NCI-H146 (cell line): ENCODE data around the gene HSPG2.
"Not testable (repeated sequence)": the region's sequence is repeated elsewhere in the genome, so short reads cannot be mapped to it uniquely, and the experiment has no call there.

ENCODE experiments used
- DNase-seq: peaks from one replicate; lab custom pipeline; 2025; lab: John Stamatoyannopoulos, UW

Gene HSPG2

DNA sequence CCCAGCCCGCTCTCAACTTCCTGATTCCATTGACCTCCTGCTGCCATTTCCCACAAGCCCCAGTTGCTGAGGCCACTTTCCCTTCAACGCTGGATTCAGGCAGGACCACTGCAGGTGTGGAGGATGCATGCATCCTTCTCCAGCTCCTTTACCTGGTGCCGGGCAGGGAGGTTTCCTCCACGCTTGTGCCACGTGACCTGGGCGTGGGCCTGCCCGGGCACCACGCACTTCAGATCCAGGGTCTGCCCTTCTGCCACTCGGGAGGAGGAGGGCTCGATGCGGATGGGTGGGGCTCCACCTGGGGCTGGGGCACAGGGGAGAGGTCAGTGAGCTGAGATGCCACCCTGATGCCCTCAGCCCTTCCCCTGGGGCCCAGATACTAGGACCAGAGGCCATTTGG is 93.1 kb downstream of the HSPG2 start:
- DNase-seq: no peak

DNA sequence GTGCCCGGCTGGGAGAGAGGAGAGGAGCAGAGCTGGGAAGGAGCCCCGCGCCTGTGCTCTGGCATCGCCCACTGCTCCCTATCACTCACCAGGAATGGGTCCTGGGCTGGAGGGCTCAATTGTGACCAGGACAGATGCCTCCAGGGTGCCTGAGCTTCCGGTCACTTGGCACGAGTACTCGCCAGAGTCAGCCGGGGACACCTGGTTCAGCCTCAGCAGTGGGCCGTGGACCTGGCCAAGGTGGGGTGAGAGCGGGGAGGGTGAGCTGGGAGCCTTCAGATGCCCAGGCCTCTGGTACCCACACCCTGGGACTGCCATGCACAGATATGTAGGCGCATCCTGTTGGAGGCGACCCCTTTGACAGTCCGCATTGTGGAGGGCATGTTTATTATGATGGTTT is 93.9 kb downstream of the HSPG2 start:
- no peak for DNase-seq

GRCh38 chr1:21842606-21843162 is 94.4 kb downstream of the HSPG2 start:
- no peak for DNase-seq

DNA sequence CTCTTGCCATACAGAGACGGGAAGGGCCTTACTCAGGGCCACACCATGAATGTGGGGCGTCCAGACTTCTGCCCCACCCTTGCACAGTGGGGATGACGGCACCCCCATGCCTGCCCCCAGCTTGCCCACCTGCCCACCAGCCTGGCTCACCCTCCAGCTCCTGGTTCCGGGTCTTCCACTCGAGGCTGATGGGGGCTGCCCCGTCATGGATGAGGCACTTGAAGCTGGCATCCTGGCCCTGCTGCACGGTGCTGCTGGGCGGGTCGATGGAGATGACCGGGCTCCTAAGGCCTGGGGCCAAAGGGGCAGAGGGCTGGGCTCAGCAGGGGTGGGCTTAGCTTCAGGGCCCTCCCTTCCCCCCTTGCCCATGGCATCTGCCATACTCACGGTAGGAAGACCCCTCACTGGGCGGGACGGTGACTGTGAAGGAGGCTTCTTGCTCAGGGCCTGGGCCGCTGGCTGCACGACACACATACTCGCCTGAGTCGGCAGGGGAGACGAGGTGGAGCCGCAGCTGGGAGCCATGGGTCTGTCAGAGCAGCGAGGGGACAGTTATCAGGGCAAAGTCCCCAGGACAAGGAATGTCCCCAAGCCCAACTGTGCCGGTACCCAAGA is 95.2 kb downstream of the HSPG2 start:
- DNase-seq: no peak

- no peak for DNase-seq
Measured at GRCh38 chr1:21840981-21841380, 96.1 kb downstream of the HSPG2 start.

DNA sequence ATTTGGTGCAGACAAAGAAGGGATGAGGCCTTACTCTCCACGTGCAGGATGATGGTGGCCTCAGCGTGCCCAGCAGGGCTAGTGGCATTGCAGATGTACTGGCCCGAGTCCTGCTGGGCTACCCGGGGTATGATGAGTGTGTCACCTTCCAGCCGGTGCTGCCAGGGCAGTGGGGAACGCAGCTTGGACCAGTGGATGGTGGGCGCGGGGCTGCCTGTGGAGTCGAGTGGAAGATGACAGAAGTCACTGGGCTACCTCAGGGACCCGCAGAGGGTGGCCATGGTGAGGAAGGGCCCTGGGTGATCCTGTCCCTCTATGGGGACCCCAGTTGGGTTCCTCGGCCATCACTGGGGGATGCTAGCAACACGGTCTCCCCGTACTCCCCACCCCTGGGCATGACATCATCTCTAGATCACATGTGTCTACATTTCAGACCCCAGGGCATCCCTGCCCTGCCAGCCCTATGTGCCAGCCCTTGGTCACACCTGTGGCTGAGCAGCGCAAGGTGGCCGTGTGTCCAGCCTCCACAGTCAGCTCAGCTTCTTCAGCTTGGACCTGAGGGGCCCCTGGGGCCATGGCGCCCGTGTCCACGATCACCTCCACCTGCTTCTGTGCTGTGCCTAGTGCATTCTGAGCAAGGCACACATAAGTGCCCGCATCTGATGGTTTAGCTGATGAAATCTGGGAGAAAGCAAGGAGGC is 97.6 kb downstream of the HSPG2 start:
- DNase-seq: no peak

GRCh38 chr1:21838359-21839157 is 98.6 kb downstream of the HSPG2 start:
- DNase-seq: no peak

- DNase-seq: no peak
Measured at GRCh38 chr1:21837476-21837875, 99.6 kb downstream of the HSPG2 start.

DNA sequence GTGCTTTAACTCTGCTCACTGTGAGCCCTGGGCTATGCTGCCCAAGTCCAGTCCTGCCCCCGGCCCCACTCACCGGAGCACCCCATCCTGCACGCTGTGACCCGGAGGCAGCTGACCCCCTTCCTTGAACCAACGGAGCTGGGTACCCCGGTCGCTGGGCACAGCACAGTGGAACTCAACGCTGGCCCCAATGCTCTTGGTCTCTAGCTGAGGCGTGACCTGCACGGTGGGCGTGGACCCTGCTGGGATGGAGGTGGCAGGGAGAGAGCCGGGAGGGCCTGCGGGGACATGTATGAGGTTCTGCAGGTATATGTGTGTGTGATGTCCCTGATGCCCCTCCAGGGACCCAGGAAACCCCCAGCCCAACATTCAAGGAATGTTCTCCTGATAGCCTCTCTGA is 100.4 kb downstream of the HSPG2 start:
- DNase-seq: no peak

DNA sequence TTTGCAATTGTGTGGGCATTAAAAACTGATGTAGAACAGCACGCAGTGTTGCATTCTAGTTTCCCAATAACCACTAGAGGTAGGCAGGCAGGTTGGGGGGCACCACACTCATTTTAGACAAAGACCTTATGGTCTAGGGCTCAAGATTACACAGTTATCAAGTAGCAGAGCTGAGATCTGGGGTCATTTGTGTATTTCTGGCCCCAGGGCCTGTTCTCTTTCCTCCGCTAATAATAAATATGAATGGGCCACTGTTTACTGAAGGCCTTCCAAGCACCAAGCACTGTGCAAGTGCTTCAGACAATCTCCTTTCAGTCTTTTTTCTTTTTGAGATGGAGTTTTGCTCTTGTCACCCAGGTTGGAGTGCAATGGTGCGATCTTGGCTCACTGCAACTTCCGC is 101.1 kb downstream of the HSPG2 start:
- DNase-seq: no peak

DNA sequence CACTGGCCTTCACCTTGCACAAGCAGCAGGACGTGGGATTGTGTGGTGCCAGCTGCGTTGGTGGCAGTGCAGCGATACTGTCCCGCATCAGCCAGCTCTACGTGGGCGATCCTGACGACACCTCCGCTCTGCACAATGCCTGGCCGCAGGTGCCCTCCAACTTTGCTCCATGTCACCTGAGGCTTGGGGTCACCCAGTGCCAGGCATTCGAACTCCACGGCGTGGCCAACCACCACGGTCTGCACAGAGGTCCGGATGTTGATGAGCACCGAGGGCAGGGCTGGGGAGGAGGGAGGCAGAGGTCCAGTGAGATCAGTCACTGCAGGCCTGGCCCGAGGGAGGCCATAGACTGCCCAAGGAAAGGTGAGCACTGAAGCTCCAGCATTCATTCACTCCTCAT is 102.4 kb downstream of the HSPG2 start:
- no peak for DNase-seq

DNA sequence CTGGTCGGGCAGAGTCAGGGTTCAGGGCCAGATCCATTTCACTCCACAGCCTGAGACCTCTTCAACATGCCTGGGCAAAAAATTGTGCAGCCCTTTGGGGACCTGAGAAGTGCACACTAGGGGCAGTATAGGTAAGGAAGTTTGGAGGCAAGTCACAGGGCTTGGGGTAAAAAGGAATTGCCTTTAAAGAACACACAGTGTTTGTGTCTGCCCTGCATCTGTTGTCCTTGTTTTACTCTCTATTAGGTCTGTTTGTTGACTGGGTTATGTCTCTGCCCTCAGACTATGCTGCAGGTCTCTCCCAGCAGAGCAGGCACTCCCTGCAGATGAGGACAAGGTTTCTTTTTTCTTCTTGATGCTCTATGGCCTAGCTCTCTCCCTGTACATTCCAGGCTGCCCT is 103.0 kb downstream of the HSPG2 start:
- DNase-seq: no peak

DNA sequence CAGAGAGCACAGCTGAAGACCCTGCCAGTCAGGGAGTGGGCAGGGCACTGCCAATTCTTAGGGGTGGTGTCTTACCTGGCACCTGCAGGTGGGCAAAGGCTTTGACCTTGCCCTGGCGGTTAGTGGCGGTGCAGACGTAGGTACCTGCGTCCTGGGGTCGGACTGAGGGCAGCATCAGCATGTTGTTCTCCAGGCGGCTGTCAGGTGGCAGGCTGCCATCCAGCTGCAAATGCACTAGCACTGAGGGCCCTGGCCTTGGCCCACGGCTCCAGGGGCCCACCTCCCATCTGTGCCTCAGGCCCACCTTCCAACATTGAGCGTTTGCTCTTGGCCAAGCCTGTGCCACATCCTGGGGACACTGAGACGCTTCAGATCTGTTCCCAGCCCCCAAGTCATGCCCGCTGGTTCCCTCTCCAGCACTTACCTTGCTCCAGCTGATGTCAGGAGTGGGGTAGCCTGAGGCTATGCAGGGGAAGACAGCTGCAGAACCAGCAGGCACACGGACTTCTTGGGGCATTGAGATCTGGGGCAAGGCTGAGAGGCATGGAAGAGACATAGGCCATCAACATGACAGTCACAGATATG is 103.6 kb downstream of the HSPG2 start:
- DNase-seq: no peak

DNA sequence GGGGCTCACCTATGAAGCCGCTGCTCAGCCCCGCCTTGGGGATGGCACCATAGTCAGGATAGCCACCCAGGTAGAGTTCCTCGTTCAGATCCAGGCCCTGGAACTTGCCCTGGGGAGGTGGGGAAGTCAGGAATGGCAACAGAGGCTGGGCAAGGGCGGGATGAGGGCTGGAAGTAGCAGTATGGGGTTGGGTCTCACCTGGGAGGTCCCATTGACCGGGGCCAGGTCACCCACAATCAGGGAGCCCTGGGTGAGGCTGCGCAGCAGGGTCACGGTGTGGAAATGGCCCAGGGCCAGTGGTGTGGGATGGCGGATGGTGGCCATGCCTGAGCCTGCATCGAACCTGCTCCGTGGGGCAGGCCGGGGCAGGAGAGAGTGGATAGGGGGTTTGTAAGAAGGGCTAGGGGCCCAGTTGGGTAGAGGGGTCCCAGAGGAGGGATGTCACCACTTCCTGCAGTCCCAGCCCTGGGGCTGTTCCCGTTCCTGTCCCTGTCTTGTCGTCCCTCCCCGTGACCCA is 105.6 kb downstream of the HSPG2 start:
- DNase-seq: no peak

- no peak for DNase-seq
Measured at GRCh38 chr1:21830792-21831453, 106.2 kb downstream of the HSPG2 start.

- no peak for DNase-seq
Measured at GRCh38 chr1:21829294-21829693, 107.8 kb downstream of the HSPG2 start.

GRCh38 chr1:21828506-21829210 is 108.5 kb downstream of the HSPG2 start:
- no peak for DNase-seq

GRCh38 chr1:21828075-21828474 is 109.0 kb downstream of the HSPG2 start:
- no peak for DNase-seq

DNA sequence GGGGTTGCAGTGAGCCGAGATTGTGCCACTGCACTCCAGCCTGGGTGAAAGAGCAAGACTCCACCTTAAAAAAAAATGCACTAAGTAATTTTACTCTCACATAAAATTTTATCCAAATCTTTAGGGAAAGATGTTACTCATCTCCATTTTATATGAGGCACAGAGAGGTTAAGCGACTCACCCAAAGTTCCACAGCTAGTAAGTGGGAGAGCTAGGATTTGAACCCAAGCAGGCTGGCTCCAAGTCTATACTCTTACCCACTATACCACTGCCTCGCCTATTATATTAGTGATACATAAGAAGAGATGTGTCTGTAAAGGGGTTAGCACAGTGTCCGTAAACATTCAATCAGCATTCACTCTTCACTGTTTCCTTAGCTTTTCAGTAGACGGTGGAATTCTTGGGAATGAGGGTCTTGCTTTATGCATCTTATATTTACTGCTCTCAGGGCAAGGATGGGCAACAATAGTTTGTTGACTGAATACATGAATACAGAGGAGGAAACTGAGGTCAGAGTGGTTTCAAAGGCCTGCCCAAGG is 109.9 kb downstream of the HSPG2 start:
- DNase-seq: no peak

- DNase-seq: not testable (repeated sequence)
Measured at GRCh38 chr1:21826694-21827093, 110.4 kb downstream of the HSPG2 start.

DNA sequence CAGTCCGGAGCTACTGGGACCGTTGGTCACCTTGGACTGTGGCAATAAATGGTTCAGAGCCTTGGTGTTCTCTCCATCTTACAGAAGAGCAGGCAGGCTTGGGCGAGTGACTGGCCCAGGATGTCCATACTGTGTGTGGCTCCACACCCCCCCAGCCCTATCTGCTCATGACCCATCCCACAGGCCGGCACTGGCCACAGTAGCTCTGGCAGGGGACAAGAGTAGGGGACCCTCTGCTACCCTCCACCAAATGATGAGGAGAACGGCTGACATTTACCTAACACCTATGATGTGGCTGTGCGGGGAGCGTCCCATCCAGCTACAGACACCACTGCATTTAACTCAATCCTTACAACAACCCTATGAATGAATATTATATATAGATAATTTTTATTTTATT is 111.7 kb downstream of the HSPG2 start:
- DNase-seq: no peak
